A549 (cell line): ENCODE measurements around the gene ESYT2. TPM values are rescaled to one million over a fixed set of nuclear protein-coding genes. Genes with fewer than 3 reads are reported as not detected.

ENCODE experiments used
- ATAC-seq, 2 experiments: fragments of 200-7000 bp in 1 of 2; fragments of >200 bp in 1 of 2; cut with Nextera tagmentation in 1 of 2; cut with Tn5 transposase in 1 of 2; 3 replicates each; pipeline versions ENCODE4 v1.8.0 to v1.9.1; 2018 to 2020; ENCODE audit warnings: mild to moderate bottlenecking in 1 of 2, moderate library complexity in 1 of 2
- CTCF ChIA-PET: fragments of 300-600 bp; sonication (Branson Sonifier 250); formaldehyde crosslinking; extraction: SDS; loops from one replicate; lab custom pipeline; 2021; ENCODE audit warnings: antibody characterized with exemption, inconsistent platforms; lab: Yijun Ruan, JAX
- POLR2A ChIA-PET: fragments of 350-600 bp; formaldehyde crosslinking; extraction: SDS; loops from one replicate; lab custom pipeline; 2021; ENCODE audit warnings: antibody characterized with exemption, inconsistent platforms; lab: Yijun Ruan, JAX
- DNase-seq, 2 experiments: peaks; one replicate each; pipeline versions ENCODE4 v3.0.0 to v3.0.0-alpha.2; 2011 to 2016; ENCODE audit warnings: low read depth in 1 of 2, low spot score in 1 of 2
- FAIRE-seq: peaks from 2 replicates; lab custom pipeline; 2011; peaks lifted over from hg19 to GRCh38; lab: Jason Lieb, UNC
- H3K27ac ChIP-seq, 2 experiments: fragments of >200 bp; sonication (Bioruptor Twin); formaldehyde crosslinking; 3 replicates each; pipeline ENCODE4 v1.5.1; 2016 to 2017
- H3K4me1 ChIP-seq: fragments of >200 bp; sonication (Bioruptor Twin); formaldehyde crosslinking; 3 replicates; pipeline ENCODE4 v1.6.1; 2016
- H3K4me2 ChIP-seq: fragments of >200 bp; sonication (Bioruptor Twin); formaldehyde crosslinking; 3 replicates; pipeline ENCODE4 v1.6.1; 2016
- H3K4me3 ChIP-seq: fragments of >200 bp; sonication (Bioruptor Twin); formaldehyde crosslinking; 3 replicates; pipeline ENCODE4 v1.5.1; 2016
- H3K9me3 ChIP-seq: fragments of >200 bp; sonication (Bioruptor Twin); formaldehyde crosslinking; 3 replicates; pipeline ENCODE4 v1.6.1; 2016
- ATOH8 ChIP-seq: fragments of 250-450 bp; sonication (Bioruptor Pico); IDR thresholded peaks from 2 replicates; pipeline ENCODE4 v1.5.0; 2020; ENCODE audit warnings: low read depth, mild to moderate bottlenecking, moderate library complexity
- BCL3 ChIP-seq: fragments of >200 bp; sonication (Bioruptor Twin); formaldehyde crosslinking; IDR thresholded peaks from 3 replicates; pipeline ENCODE4 v1.6.1; 2016
- BHLHE40 ChIP-seq: IDR thresholded peaks from 2 replicates; pipeline ENCODE4 v1.6.1; 2012; ENCODE audit warnings: low read depth, low read length, inconsistent platforms
- ELK1 ChIP-seq: fragments of 150-350 bp; IDR thresholded peaks from 2 replicates; pipeline ENCODE4 v1.6.1; 2014; ENCODE audit warnings: low read depth, mild to moderate bottlenecking, low read length
- EP300 ChIP-seq, 2 experiments: fragments of >200 bp; sonication (Bioruptor Twin); formaldehyde crosslinking; IDR thresholded peaks; 2 replicates in 1 of 2; 3 replicates in 1 of 2; pipeline ENCODE4 v1.6.1; 2016 to 2017
- FOSB ChIP-seq: fragments of 250-450 bp; sonication (Bioruptor Pico); IDR thresholded peaks from 2 replicates; pipeline ENCODE4 v1.5.0; 2020; ENCODE audit warnings: mild to moderate bottlenecking, moderate library complexity
- FOSL2 ChIP-seq, 2 experiments: fragments of 450-650 bp in 1 of 2; fragments of >200 bp in 1 of 2; sonication (Bioruptor Twin) in 1 of 2; formaldehyde crosslinking; IDR thresholded peaks; 2 replicates each; pipeline versions ENCODE4 v1.5.0 to v1.6.1; 2016 to 2020; ENCODE audit warnings: mild to moderate bottlenecking in 1 of 2, moderate library complexity in 1 of 2
- GATA3 ChIP-seq: IDR thresholded peaks from 2 replicates; pipeline ENCODE4 v1.6.1; 2012; ENCODE audit warnings: borderline replicate concordance
- HOXA7 ChIP-seq: fragments of 250-450 bp; sonication (Bioruptor Pico); IDR thresholded peaks from 2 replicates; pipeline ENCODE4 v1.5.0; 2020; ENCODE audit warnings: mild to moderate bottlenecking, moderate library complexity
- HOXB5 ChIP-seq: fragments of 250-450 bp; sonication (Bioruptor Pico); IDR thresholded peaks from 2 replicates; pipeline ENCODE4 v1.5.0; 2020; ENCODE audit warnings: mild to moderate bottlenecking, moderate library complexity
- JUNB ChIP-seq: fragments of >200 bp; sonication (Bioruptor Twin); formaldehyde crosslinking; IDR thresholded peaks from 2 replicates; pipeline ENCODE4 v1.6.1; 2016
- KDM1A ChIP-seq: fragments of 200-600 bp; sonication (generic); IDR thresholded peaks from 2 replicates; pipeline ENCODE4 v1.6.1; 2016; ENCODE audit warnings: low read depth, mild to moderate bottlenecking
- MAFK ChIP-seq: fragments of 450-650 bp; IDR thresholded peaks from 2 replicates; pipeline ENCODE4 v1.6.1; 2014; ENCODE audit not compliant: partially characterized antibody
- MAZ ChIP-seq: fragments of 150-350 bp; IDR thresholded peaks from 2 replicates; pipeline ENCODE4 v1.6.1; 2014; ENCODE audit warnings: antibody characterized with exemption, low read depth, low read length, borderline replicate concordance
- NFE2L2 ChIP-seq: fragments of 150-350 bp; conservative IDR thresholded peaks from 2 replicates; pipeline ENCODE4 v1.6.1; 2014; ENCODE audit warnings: low read length
- PHF8 ChIP-seq: fragments of 200-600 bp; sonication (generic); IDR thresholded peaks from 2 replicates; pipeline ENCODE4 v1.6.1; 2016; ENCODE audit warnings: low read depth, mild to moderate bottlenecking, antibody characterized with exemption, moderate library complexity, borderline replicate concordance
- POLR2AphosphoS2 ChIP-seq: conservative IDR thresholded peaks from 2 replicates; pipeline ENCODE4 v1.6.1; 2012; ENCODE audit warnings: low read length, improper control_type of control experiment, inconsistent platforms
- RAD21 ChIP-seq, 2 experiments: fragments of >200 bp in 1 of 2; sonication (Bioruptor Twin) in 1 of 2; formaldehyde crosslinking in 1 of 2; IDR thresholded peaks in 1 of 2; conservative IDR thresholded peaks in 1 of 2; 2 replicates in 1 of 2; 3 replicates in 1 of 2; pipeline ENCODE4 v1.6.1; 2012 to 2018; ENCODE audit warnings: inconsistent platforms in 1 of 2
- RCOR1 ChIP-seq: fragments of 150-350 bp; IDR thresholded peaks from 2 replicates; pipeline ENCODE4 v1.6.1; 2014; ENCODE audit warnings: antibody characterized with exemption, low read length, low read depth
- ZFP36 ChIP-seq: fragments of 450-650 bp; IDR thresholded peaks from 2 replicates; pipeline ENCODE4 v1.6.1; 2014; ENCODE audit warnings: borderline replicate concordance; ENCODE audit not compliant: partially characterized antibody
- ZSCAN20 ChIP-seq: fragments of 250-450 bp; sonication (Bioruptor Pico); IDR thresholded peaks from 2 replicates; pipeline ENCODE4 v1.8.0; 2022; ENCODE audit warnings: mild to moderate bottlenecking, moderate library complexity
- WGBS: methylation state at CpG from one replicate; pipeline ENCODE4 v1.1.6; 2017; ENCODE audit errors: missing lambda C conversion rate; 5-methylcytosine and 5-hydroxymethylcytosine counted together
- polyA plus RNA-seq, 4 experiments: library from polyadenylated mRNA; depleted of rRNA in 3 of 4; stranded (reverse); fragments of >200 nt; fragmentation: RNase III in 1 of 4; extraction: RNeasy Plus Mini Kit Qiagen cat#74134 plus additional on column Dnase treatment in 1 of 4; gene quantifications; 2 replicates in 3 of 4; 3 replicates in 1 of 4; pipeline ENCODE4 v1.2.3, GENCODE V29; 2011 to 2017
- TF ChIP-seq, protein P1 (sequence below): IDR thresholded peaks from 2 replicates; pipeline ENCODE4 v1.6.1; 2012
- TF ChIP-seq, protein P2 (sequence below): fragments of 450-650 bp; IDR thresholded peaks from 2 replicates; pipeline ENCODE4 v1.6.1; 2014; ENCODE audit warnings: antibody characterized with exemption
- TF ChIP-seq, protein P3 (sequence below): IDR thresholded peaks from 2 replicates; pipeline ENCODE4 v1.6.1; 2012

The ESYT2 gene
- polyA plus RNA-seq, 2 of the 4 experiments (the other 2 are of a cell fraction), result 45.8 to 77.0 TPM

- Histone ChIP-seq H3K9me3 (no peaks in the 10 kb centered on the region), H3K4me3 (no peak overlapping the region), H3K27ac (peak overlapping the region in 1 of 2 experiments; percentile 34; a peak in 1 of 6 replicates), H3K4me2 (no peak overlapping the region), H3K4me1 (0 out of 3 replicates have a peak, but pooled peaks cover 10% of the 10 kb centered on the region)
- no peak for FAIRE-seq
- CTCF ChIA-PET, result interaction anchor here (0.7 to 2.1 kb wide), 14 partner anchors 10 to 194 kb away, joined by 3 to 6 read pairs (median 4); partner anchors contain the start of gene ESYT2
- peak; percentile 91 to 94 for ATAC-seq
- POLR2A ChIA-PET, result no interaction called here
- TF ChIP-seq FOSL2 (IDR thresholded peaks at IDR 0.05) (no peak), FOSL2 (CRISPR knock-in tag; IDR thresholded peaks at IDR 0.05) (no peak), HOXA7 (CRISPR knock-in tag) (no peak), GATA3 (no peak), EP300 (IDR thresholded peaks at IDR 0.05) (no peak), BCL3 (no peak), POLR2AphosphoS2 (no peak), BHLHE40 (0 out of 2 replicates have a peak, but pooled peaks have one; percentile 14), PHF8 (no peak), KDM1A (no peak), MAZ (no peak), MAFK (no peak), JUNB (no peak), FOSB (CRISPR knock-in tag) (no peak), ATOH8 (CRISPR knock-in tag) (no peak), ZSCAN20 (CRISPR knock-in tag) (no peak), NFE2L2 (no peak), ZFP36 (no peak), ELK1 (no peak), RCOR1 (no peak), RAD21 (conservative IDR thresholded peaks at IDR 0.05 in 1 of 2, IDR thresholded peaks at IDR 0.05 in 1 of 2) (peak; percentile 52 to 66), HOXB5 (CRISPR knock-in tag) (no peak)
- TF ChIP-seq, protein P1, sequence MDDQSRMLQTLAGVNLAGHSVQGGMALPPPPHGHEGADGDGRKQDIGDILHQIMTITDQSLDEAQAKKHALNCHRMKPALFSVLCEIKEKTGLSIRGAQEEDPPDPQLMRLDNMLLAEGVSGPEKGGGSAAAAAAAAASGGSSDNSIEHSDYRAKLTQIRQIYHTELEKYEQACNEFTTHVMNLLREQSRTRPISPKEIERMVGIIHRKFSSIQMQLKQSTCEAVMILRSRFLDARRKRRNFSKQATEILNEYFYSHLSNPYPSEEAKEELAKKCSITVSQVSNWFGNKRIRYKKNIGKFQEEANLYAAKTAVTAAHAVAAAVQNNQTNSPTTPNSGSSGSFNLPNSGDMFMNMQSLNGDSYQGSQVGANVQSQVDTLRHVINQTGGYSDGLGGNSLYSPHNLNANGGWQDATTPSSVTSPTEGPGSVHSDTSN, result no peak
- TF ChIP-seq, protein P2, sequence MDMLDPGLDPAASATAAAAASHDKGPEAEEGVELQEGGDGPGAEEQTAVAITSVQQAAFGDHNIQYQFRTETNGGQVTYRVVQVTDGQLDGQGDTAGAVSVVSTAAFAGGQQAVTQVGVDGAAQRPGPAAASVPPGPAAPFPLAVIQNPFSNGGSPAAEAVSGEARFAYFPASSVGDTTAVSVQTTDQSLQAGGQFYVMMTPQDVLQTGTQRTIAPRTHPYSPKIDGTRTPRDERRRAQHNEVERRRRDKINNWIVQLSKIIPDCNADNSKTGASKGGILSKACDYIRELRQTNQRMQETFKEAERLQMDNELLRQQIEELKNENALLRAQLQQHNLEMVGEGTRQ, result peak; percentile 33; the same call in 1 of the 2 replicates
- TF ChIP-seq, protein P3, sequence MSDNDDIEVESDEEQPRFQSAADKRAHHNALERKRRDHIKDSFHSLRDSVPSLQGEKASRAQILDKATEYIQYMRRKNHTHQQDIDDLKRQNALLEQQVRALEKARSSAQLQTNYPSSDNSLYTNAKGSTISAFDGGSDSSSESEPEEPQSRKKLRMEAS, result peak; percentile 46
- DNase-seq, result peak; percentile 55 to 75
- WGBS, result 74% methylated on average over 20 of the region's 20 CpGs
Observed at GRCh38 chr7:158782761-158783401, 46.4 kb downstream of the ESYT2 start.
